ENCODE measurements around the gene FAM78A.

The FAM78A gene

DNA sequence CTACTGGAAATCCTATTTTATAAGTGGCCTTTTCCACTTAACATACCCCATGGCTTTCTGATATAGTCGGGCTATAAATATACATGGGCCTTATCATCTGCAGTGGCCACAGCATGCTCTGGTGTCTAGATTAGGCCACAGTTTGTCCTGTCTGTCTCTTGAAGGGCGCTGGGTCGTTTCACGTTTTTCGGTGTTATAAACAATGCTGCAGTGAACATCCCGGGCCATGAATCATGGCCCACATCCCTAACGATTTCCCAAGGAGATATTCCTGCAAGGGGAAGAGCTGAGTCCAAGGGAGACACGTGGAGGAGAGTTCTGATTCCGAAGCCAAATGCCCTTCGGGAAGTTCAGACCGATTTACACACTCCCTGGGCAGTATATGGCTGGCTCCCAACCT lies 21.6 kb upstream of the FAM78A start:
- TF ChIP-seq, protein P1, sequence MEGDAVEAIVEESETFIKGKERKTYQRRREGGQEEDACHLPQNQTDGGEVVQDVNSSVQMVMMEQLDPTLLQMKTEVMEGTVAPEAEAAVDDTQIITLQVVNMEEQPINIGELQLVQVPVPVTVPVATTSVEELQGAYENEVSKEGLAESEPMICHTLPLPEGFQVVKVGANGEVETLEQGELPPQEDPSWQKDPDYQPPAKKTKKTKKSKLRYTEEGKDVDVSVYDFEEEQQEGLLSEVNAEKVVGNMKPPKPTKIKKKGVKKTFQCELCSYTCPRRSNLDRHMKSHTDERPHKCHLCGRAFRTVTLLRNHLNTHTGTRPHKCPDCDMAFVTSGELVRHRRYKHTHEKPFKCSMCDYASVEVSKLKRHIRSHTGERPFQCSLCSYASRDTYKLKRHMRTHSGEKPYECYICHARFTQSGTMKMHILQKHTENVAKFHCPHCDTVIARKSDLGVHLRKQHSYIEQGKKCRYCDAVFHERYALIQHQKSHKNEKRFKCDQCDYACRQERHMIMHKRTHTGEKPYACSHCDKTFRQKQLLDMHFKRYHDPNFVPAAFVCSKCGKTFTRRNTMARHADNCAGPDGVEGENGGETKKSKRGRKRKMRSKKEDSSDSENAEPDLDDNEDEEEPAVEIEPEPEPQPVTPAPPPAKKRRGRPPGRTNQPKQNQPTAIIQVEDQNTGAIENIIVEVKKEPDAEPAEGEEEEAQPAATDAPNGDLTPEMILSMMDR (IDR thresholded peaks at IDR 0.05; ENCODE audit: control extremely low read depth, extremely low read depth, low read depth, missing control alignments), result no peak
- POLR2A ChIA-PET, result interaction anchor here (0.6 kb wide), 1 partner anchor 78 kb away, joined by 3 read pairs; no protein-coding TSS in a partner anchor
- CTCF ChIA-PET, result interaction anchor here (2.4 kb wide), 1 partner anchor 38 kb away, joined by 8 read pairs; no protein-coding TSS in a partner anchor
- no peak for DNase-seq (ENCODE audit: extremely low spot score)

DNA sequence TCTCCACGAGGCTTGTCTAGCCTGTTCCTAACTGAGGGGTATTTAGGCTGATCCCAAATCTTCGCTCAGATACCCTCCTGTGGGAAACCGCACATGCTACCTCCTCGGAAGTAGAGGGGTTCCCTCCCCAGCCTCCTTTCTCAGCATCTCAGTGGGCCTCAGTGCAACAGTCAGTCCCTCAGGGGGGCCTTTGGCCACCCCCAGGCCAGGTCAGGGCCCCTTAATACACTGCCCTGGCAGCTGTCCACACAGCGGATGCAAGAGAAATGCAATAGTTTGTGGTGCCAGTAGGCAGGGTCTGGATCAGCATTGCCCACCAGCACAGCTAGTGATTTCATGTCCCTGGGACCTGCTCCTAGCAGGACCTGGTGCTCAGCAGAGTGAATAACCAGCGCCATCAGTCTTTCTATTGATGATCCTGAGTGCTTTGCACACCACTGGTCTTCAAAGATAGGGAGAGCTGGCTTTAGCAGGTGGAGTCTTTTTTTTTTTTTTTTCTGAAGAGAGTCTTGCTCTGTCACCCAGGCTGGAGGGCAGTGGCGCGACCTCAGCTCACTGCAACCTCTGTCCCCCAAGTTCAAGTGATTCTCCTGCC lies 20.7 kb upstream of the FAM78A start:
- ChIA-PET CTCF (interaction anchor here (2.4 kb wide), 1 partner anchor 39 kb away, joined by 8 read pairs; no protein-coding TSS in a partner anchor), POLR2A (interaction anchor here (0.6 kb wide), 1 partner anchor 77 kb away, joined by 3 read pairs; no protein-coding TSS in a partner anchor)
- no peak for DNase-seq (ENCODE audit: extremely low spot score)
- TF ChIP-seq, protein P1 (IDR thresholded peaks at IDR 0.05; ENCODE audit: control extremely low read depth, extremely low read depth, low read depth, missing control alignments), result no peak

DNA sequence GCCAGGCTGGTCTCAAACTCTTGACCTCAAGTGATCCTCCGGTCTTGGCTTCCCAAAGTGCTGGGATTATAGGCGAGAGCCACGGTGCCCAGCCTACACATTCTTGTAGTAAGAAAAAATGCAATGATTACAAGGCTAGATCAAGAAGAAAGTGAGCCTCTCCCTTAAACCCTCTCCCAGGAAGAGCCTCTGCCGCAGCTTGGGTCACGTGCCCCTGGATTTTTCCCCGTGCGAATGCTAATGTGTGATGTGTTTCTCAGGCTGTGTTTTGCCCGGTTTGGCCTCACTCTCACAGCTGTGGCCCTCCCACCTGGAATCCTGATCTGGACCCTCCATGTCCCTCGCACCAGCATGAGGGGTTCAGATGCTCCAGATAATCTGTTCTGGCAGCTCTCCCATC lies 20.1 kb upstream of the FAM78A start:
- DNase-seq (ENCODE audit: extremely low spot score), result no peak
- TF ChIP-seq, protein P1 (IDR thresholded peaks at IDR 0.05; ENCODE audit: control extremely low read depth, extremely low read depth, low read depth, missing control alignments), result no peak
- CTCF ChIA-PET, result interaction anchor here (1.3 to 2.4 kb wide), 2 partner anchors 11 to 40 kb away, joined by 4 to 8 read pairs; no protein-coding TSS in a partner anchor
- POLR2A ChIA-PET, result no interaction called here

DNA sequence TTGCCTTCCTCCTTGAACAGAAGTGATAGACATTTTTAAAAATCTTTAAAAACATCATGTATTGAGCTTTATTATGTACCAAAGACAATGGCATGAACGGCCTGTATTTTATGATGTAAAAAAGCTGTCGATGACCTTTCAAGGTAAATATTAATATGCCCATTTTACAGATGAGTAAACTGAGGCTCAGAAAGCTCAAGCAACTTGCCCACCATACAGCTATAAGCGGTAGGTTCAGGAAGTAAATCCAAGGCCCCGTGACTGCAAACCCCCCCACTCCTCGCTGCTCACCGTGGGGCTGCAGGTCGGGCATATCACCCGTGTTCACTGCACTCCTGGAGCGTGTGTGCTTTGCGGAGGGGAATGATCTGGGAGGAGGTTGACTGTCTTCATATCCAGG lies 16.6 kb upstream of the FAM78A start:
- CTCF ChIA-PET, result interaction anchor here (1.1 to 1.5 kb wide), 4 partner anchors 35 to 115 kb away, joined by 3 to 5 read pairs (median 3); no protein-coding TSS in a partner anchor
- TF ChIP-seq, protein P1 (IDR thresholded peaks at IDR 0.05; ENCODE audit: control extremely low read depth, extremely low read depth, low read depth, missing control alignments), result no peak
- no peak for DNase-seq (ENCODE audit: extremely low spot score)
- POLR2A ChIA-PET, result no interaction called here

DNA sequence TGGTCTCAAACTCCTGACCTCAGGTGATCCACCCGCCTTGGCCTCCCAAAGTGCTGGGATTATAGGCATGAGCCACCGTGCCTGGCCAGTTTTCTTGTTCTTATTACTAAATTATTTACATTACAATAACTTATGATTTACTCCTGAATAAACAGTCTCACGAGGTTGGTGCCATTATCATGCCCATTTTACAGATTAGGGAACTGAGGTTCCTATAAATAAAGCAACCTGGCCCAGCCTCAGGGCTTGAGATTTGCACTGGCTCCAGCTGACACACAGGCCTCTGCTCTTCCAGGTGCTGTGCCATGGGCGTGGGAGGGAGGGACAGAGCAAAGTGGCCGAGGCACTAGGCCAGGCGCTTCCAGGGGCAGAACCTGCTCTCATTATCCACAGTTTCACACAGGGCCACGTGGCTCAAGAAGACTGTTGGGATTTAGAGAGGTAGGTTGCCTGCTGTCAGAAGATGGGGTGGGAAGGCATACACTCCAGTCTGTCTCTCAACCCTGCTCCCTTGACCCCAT lies 15.5 kb upstream of the FAM78A start:
- TF ChIP-seq, protein P1 (IDR thresholded peaks at IDR 0.05; ENCODE audit: control extremely low read depth, extremely low read depth, low read depth, missing control alignments), result no peak
- POLR2A ChIA-PET, result no interaction called here
- DNase-seq (ENCODE audit: extremely low spot score), result no peak
- CTCF ChIA-PET, result interaction anchor here (1.1 to 1.3 kb wide), 2 partner anchors 45 to 114 kb away, joined by 3 to 5 read pairs; no protein-coding TSS in a partner anchor

DNA sequence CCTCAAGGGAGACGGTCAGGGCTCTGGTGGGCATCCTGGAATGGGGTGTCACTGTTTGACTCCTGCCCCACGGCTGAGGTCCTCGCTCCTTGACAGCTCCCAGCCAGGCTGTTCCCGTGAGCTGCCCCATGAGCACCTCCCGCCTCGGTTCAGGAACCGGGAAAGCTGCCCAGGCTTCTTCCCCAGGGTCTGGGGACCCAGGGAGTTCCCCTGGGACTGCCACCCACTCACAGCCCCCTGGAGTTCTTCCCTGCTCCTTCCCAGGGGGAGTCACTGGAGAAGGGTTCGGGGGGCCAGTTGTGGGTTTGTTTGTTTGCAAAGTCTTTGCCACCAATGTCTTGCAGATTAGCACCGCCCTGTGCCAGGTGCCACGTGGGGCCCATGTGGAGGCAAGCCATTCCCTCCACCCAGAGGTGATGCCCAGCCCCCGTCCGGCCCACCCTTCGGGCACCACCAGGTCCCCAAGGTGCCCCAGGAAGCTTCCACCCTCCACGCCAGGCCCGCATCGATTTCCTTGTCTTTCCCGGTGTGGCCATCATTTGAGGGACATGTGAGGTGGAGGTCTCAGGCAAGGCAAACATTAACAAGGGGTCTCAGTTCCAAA lies 14.6 kb upstream of the FAM78A start:
- TF ChIP-seq, protein P1 (IDR thresholded peaks at IDR 0.05; ENCODE audit: control extremely low read depth, extremely low read depth, low read depth, missing control alignments), result no peak
- POLR2A ChIA-PET, result no interaction called here
- CTCF ChIA-PET, result no interaction called here
- DNase-seq (ENCODE audit: extremely low spot score), result no peak
